GM10266 (cell line): ENCODE measurements around the gene CLMN.

Source experiments
- DNase-seq: peaks from one replicate; pipeline ENCODE4 v3.0.0; 2012; ENCODE audit errors: extremely low spot score
- CTCF ChIP-seq: IDR thresholded peaks from 2 replicates; pipeline ENCODE4 v1.5.1; 2012; ENCODE audit warnings: mild to moderate bottlenecking, low read depth; ENCODE audit not compliant: control insufficient read depth, insufficient read depth; ENCODE audit errors: missing control alignments

The CLMN gene

GRCh38 chr14:95328729-95329503, 9.2 kb upstream of the CLMN start:
- DNase-seq: no peak
- TF ChIP-seq CTCF: no peak

DNA sequence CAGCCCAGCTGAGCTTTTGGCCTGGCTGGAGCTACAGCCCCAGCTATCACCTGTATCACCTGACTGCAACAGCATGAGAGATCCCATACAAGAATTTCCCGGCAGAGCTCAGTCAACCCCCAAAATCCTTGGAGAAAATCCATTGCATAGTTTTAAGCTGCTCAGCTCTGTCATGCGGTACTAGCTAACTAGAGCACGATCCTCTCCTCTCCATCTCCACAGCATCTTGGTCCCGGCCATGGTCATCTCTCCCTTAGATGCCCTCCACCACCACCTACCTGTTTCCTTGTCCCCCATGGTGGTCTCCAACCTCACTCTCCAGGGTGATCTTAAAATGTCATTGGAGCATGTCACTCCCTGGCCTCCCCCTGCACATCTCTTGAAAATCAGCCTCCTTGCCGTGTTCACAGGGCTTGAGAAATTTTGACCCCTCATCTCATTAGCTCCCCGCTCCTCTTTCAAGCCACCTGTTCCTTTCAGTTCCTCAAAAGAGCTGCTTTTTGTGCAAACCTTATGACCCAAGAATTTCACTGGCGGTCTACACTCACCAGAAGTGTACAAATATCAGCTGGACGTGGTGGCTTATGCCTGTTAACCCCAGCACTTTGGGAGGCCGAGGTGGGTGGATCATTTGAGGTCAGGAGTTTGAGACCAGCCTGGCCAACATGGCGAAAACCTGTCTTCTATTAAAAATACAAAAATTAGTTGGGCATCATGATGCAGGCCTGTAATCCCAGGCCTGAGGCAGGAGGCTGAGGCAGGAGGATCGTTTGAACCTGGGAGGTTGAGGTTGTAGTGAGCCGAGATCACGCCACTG, 8.1 kb upstream of the CLMN start:
- no peak for TF ChIP-seq CTCF
- peak; percentile 80 for DNase-seq

- DNase-seq: no peak
- no peak for TF ChIP-seq CTCF
These were observed 7.3 kb upstream of the CLMN start for GRCh38 chr14:95326987-95327386.

DNA sequence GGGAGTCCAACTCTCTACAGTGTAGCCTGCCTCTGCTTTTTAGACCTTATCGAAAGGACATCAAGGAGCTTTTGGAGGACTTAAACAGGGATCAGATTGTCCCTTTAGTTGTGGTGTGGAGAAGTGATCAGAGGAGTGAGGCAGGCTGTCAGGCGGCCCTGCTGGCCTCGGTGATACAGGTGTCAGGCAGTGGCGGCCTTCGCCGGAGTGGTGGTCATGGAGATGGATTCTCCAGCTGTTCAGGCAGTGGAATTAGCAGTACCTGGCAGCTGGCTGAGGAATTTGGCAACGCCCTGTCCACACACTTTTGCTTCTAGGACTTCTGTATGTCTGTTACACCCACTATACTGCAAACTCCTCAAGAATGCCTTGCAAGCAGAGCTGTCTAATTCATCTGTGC, 4.2 kb upstream of the CLMN start:
- no peak for DNase-seq
- no peak for TF ChIP-seq CTCF

DNA sequence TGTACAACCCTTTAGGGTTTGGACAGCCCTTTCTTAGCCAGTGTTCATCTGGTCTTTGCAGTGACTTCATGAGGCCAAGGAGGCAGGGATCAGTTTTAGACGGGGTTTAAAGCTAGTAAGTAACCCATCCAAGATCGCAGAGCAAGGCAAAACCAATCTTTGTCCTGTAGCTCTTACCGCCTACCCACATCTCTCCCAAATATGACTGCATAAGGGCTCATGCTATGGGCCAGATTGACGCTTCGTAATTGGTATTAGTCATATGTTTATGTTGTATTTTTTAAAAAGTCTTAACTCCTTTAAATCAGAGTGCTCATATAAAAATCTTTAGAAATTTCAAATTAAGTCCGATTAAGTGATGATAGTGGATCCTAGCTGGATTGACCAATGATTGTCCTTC, 3.7 kb upstream of the CLMN start:
- DNase-seq: no peak

GRCh38 chr14:95322651-95323050, 2.9 kb upstream of the CLMN start:
- no peak for DNase-seq
- no peak for TF ChIP-seq CTCF

More for the DNA sequence above, 3.7 kb upstream of the CLMN start:
- no peak for TF ChIP-seq CTCF
